HEK293T (cell line): ENCODE measurements around the gene NMNAT1.

ENCODE experiments used
- PKNOX1 ChIP-seq: fragments of 450-650 bp; IDR thresholded peaks from 2 replicates; pipeline ENCODE4 v1.6.1; 2016
- SP1 ChIP-seq: fragments of 450-650 bp; IDR thresholded peaks from 2 replicates; pipeline ENCODE4 v1.6.1; 2017

DNA sequence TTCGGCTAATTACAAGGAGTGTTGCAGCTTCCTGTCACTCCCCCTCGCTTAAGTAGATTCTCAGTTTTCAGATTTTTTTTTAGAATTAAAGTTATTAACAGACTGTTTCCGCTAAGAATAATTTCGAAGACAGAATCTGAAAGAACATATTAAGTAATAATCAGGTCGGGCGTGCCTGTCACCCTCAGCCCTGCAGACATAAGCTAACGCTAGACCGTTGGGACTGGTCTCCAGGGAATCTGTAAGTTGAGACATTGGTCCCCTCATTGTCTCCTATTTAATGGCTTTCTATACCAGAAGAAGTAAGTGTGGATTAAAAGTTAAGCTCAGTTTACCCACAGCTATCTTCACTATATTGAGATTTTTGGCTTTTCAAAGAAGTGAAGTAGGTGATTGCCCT lies 14.5 kb downstream of the NMNAT1 start:
- TF ChIP-seq PKNOX1 (no peak), SP1 (no peak)
